HG03097 (cell line): ENCODE measurements around the gene GPS1.

Experiments used
- ATAC-seq: cut with Tn5 transposase; IDR thresholded peaks from one replicate; pipeline ENCODE4 v1.9.1; 2021; ENCODE audit not compliant: unreplicated experiment, low FRiP score

GPS1 gene

GRCh38 chr17:82014432-82014831 is 37.3 kb upstream of the GPS1 start:
- no peak for ATAC-seq

DNA sequence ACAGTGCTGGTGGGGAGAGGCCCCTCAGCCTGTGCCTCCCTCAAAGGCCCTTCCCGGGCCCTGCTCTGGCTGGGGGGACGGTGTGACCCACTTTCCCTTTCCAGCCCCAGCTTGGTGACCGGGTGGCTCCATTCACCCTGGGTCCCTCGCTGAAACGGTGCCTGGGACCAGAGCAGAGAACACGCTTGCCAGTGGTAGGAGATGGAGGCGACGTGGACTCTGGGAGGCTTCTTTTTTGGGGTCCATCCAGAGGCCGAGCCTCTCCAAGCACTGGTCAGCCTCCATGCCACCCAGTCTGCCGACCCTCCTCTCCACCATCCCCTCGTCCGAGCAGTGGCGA is 36.8 kb upstream of the GPS1 start:
- no peak for ATAC-seq

DNA sequence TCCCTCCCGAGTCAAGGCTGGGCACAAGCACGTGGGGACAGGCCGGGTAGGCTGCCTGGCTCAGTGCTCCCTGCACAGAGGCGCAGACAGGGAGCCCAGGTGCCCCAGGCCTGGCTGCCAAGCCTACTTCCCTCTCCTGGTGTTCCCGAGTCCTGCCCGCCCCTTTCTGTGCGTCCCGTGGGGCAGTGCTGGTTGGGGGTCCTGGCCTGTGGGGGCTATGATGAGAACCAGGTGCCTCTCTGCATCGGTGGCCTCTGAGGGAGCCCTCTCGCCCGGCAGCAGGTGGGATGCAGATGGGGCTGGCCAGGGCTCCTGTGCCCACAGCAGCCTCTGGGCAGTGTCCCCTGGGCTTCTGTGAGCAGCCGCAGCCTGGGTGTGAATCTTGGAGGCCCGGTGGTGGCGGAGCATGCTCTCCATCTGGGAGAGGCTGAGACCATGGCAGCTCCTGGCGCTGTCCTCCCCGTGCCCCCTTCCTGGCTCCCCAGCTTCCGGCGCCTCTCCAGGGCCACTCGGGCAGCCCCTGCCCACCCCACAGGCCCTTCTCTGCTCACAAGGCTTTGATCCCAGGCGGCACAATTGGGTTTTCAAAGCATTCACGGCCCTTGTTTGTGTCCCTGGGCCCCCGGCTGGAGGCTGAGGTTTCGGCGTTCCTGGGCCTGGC is 36.3 kb upstream of the GPS1 start:
- no peak for ATAC-seq

- no peak for ATAC-seq
Observed at GRCh38 chr17:82016061-82016874, 35.4 kb upstream of the GPS1 start.

- no peak for ATAC-seq
Observed at GRCh38 chr17:82016875-82017459, 34.7 kb upstream of the GPS1 start.

- ATAC-seq, result no peak
Observed at GRCh38 chr17:82017612-82018151, 34.0 kb upstream of the GPS1 start.

DNA sequence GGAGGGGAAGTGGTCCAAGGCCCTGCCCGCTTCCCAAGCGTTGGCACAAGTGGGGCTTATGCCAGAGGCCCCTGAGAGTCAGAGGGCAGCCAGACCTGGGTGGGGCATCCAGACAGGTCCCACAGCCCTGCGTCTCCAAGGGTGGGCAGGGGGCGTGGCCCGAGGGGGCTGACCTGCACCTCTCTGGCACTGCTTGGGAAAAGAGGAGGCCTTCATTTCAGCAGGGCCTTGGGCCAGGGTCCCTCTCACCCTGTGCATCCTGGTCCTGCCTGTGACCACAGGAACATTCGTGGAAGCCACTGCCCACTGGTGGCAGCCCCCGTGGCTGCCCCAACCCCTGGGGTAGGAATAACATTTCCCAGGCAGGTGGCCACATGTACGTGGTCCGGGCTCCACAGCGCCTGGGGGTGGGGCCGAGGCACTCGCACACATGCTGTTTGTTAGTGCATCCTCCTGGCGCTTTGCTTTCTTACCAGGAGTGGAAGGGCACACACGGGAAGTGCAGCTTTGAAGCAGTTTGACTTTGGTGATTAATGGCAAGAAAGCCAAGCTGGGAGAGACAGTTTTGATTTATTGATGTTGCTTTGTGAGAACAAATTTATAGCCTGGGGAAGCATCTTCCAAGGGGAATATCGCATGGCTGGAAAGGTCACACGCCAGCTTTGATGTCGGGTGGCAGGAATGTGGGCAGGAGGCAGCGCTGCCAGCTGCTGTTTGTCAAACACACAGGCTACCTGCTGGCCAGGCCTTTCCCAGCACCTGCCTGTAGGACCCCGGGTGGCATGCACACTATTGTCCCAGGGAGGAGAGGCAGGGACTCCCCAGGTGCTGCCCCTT is 33.3 kb upstream of the GPS1 start:
- ATAC-seq, result no peak

DNA sequence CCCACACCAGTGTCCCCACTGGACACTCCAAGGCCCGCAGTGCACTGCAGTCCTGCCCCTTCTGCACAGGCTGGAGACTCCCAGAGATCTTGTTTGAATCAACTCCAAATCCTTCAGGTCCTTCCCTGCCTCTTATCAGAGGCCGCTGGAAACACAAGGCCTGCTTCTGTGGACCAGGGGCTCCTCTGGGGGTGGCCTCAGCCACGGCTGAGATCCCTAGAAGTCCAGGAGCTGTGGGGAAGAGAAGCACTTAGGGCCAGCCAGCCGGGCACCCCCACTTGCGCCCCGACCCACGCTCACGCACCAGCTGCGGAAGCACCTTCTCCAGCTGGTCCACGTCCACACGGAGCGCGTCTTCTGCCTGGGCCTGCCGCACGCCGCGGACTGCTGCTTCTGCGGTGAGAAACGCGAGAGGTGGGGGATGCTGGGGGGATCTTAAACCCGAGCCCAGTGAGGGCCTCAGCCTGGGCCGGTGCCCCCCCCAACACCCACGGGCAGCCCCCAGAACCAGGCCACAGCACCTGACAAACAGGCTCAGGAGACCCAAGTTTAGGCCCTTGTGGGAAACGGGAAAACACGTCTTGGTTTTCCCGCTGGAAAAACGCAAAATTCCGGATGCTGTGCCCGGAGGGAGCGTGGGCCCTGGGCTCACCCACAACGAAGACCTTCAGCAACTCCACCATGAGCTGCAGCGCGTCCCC is 32.6 kb upstream of the GPS1 start:
- no peak for ATAC-seq

DNA sequence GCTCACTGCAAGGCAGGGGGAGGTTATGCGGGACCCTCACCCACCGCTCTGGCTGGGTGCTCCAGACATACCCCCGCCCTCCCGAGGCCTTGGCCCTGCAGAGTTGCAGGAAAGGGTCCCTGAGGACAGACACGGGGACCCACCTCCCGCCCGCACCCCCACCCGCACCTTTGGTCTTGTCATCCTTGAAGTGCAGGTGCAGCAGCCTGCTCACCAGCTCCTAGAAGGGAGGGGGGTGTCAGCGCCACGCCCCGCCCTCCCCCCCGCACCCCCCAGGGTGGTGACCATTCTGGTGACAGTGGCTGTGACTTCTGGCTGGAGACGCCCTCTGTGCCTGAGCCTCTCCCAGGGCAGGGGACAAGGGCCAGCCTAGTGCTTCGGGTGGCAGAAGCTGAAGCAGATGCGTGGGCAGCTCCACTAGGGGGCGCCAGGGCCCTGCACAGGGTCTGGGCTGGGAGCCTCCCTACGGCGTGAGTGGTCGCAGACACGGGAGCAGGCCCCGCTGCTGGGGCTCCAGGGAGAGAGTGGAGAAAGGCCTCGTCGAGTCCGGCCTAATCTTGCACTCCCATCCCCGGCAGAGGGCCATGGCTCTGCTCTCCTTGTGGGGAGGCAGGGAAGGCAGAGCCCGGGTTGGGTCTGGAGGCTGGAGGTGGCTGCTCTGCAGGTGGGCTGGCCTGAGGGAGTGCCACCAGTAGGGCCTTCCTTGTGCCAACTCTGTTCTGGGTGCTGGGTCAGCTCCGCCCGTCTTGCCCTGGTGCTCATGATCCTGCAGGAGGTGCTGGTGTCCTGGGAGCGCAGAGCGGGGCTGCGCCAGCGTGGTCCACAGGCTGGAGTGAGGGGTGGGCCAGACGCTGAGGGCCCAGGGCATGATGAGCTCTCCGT is 31.8 kb upstream of the GPS1 start:
- ATAC-seq, result no peak

GRCh38 chr17:82020572-82021106 is 31.1 kb upstream of the GPS1 start:
- no peak for ATAC-seq

- ATAC-seq, result no peak
Observed at GRCh38 chr17:82021107-82021899, 30.4 kb upstream of the GPS1 start.

DNA sequence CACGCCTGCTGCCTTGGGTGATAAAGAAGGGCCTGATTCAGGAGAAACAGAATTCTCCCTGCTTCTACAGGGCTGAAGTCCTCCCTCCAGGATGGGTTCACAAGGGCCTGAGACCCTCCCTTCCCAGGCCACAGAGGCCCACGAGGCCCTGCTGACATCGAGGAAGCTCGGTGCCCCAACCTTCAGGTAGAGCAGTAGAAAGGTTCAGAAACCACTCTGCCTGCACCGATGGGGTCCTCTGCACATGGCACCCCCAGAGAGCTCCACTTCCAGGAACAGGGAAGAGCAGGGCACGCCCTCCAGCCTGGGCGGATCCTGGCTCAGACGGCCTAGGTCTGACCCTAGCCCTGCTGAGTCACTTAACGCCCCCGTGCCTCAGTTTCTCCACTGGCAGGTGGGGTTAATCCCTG is 29.8 kb upstream of the GPS1 start:
- ATAC-seq, result no peak

DNA sequence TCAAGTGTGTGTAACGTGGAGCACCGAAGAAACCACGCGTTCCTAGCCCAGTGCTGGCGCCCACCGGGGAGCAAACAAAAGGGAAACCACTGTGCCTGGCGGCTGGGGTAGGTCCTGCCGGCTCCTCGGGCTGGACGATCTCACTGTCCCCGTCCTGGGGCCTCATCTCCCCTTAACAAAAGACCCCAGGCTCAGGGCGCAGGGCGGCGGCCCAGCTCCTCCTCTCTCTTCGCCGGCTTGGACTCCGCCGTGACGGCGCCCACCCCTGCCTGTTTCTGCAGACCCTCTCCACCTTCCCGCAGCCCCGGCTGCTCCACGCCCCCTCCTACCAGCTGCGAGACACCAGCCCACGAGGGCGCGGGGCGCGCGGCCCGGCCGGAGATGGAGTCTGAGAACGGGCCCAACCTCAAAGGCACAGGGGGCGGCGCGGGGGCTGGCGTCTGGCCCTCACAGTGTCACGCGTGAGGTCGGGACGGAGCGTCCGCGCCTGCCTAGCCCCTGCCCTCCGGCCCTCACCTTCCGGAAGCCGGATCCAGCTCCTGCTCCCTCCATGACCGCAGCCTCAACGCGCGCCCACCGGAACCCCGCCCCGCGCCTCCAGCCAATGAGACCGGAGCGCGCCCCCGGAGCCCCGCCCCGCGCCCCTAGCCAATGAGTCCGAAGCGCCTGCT is 29.3 kb upstream of the GPS1 start, which contains the start of gene CENPX:
Gene CENPX, minus strand, starts transcription at position 569 of the 671 bp plus-strand sequence. Its CDS starts 17 bp downstream, at position 552.
- ATAC-seq, result no peak

GRCh38 chr17:82022981-82023446 is 28.7 kb upstream of the GPS1 start, which contains the start of gene LRRC45:
Gene LRRC45 (plus strand): TSS chr17:82023305. CDS start chr17:82023644, 339 bp downstream.
- peak; percentile 81 for ATAC-seq

DNA sequence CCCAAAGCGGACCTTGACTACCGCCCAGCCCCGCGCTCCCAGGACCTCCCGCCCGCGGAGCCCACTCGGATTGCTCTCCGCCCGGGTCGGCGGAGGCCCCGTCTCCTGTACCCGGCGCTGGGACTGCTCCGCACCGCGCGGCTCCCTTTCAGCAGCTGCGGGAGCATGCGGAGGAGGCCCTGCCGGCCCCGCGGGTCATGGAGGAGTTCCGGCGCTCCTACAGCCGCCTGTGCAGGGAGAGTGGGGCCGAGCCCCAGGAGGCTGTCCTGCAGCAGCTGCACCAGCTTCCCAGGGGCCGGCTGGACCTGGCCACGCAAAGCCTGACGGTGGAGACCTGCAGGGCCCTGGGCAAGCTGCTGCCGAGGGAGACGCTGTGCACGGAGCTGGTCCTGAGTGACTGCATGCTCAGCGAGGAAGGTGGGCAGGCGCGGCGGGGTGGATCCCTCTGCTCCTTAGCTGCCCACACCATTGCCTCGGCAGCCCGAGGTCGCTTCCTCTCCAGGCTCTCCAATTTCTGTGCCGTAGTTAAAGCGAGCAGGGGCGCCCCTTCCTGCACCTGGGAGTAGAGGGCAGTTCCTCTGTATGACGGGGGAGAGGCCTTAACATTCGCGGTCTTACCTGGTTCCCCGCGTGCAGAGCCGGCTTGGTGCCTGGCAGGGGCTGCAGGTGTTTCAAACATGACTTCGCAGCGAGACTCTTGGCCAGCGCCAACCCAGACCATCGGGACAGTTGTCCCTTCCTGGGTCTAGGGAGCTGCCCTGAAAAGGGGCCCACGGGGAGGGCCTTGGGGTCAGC is 28.1 kb upstream of the GPS1 start:
- ATAC-seq, result peak; percentile 13

- ATAC-seq, result no peak
Observed at GRCh38 chr17:82024859-82025258, 26.8 kb upstream of the GPS1 start.
